ENCODE data around the gene CYBA. TPM values are rescaled to one million over a fixed set of nuclear protein-coding genes. Genes with fewer than 3 reads are reported as not detected.
A peak's percentile ranks its signal among the peaks of the same experiment; 100 is the strongest.

CYBA gene
- polyA plus RNA-seq, 1 experiment = 187 TPM

DNA sequence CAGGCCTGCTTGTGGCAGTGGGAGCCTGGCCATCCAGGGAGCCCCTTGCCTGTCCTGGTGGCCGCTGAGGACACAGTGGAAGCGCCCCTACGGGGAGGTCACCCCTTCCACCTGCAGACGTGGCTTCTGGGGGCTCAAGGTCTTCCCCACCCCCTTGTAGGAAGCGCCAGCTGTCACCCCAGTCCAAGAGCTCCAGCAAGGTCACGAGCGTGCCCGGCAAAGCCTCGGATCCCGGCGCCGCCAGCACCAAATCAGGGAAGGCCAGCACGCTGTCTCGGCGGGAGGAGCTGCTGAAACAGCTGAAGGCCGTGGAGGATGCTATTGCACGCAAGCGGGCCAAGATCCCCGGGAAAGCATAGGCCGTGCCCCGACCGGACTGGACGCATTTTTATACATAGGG lies 19.9 kb downstream of the CYBA start:
- CTCF ChIA-PET = no interaction called here
- Histone ChIP-seq H3K36me3 (ENCODE audit: control insufficient read depth, insufficient read depth, low read length) (peaks cover 23% of the 10 kb centered on the region), H3K27me3 (ENCODE audit: control insufficient read depth, insufficient read depth, low read length) (no peaks in the 10 kb centered on the region), H3K4me3 (ENCODE audit: low read depth, low read length) (no peak overlapping the region)
- POLR2A ChIA-PET = no interaction called here
- TF ChIP-seq, protein P1, sequence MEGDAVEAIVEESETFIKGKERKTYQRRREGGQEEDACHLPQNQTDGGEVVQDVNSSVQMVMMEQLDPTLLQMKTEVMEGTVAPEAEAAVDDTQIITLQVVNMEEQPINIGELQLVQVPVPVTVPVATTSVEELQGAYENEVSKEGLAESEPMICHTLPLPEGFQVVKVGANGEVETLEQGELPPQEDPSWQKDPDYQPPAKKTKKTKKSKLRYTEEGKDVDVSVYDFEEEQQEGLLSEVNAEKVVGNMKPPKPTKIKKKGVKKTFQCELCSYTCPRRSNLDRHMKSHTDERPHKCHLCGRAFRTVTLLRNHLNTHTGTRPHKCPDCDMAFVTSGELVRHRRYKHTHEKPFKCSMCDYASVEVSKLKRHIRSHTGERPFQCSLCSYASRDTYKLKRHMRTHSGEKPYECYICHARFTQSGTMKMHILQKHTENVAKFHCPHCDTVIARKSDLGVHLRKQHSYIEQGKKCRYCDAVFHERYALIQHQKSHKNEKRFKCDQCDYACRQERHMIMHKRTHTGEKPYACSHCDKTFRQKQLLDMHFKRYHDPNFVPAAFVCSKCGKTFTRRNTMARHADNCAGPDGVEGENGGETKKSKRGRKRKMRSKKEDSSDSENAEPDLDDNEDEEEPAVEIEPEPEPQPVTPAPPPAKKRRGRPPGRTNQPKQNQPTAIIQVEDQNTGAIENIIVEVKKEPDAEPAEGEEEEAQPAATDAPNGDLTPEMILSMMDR (IDR thresholded peaks at IDR 0.05; ENCODE audit: insufficient read depth, low read depth, low read length) = no peak
- no peak for DNase-seq (ENCODE audit: low read depth)

DNA sequence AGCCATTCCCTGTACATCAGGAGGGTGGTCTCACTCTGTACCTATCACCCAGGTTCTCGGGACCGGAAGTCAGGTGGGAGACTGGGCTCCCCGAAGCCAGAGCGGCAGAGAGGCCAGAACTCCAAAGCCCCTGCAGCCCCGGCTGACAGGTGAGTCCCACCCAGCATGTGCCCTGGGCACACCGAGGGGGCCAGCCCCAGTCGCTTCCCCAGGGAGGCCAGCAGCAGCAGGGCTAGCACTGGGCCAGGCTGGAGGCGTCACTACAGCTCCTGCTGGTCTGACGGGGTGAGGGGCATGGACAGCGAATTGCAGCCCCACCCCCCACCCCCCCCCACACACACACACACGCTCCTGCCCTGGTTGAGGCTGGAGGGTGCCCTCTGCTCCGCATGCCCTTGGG lies 20.4 kb downstream of the CYBA start:
- CTCF ChIA-PET = no interaction called here
- H3K36me3 ChIP-seq (ENCODE audit: control insufficient read depth, insufficient read depth, low read length) = peaks cover 23% of the 10 kb centered on the region

GRCh38 chr16:88629835-88630234 lies 21.0 kb downstream of the CYBA start:
- TF ChIP-seq, protein P1 (IDR thresholded peaks at IDR 0.05; ENCODE audit: insufficient read depth, low read depth, low read length) = no peak
- POLR2A ChIA-PET = no interaction called here
- H3K36me3 ChIP-seq (ENCODE audit: control insufficient read depth, insufficient read depth, low read length) = peaks cover 28% of the 10 kb centered on the region

More for the DNA sequence above, 20.4 kb downstream of the CYBA start:
- TF ChIP-seq, protein P1 (IDR thresholded peaks at IDR 0.05; ENCODE audit: insufficient read depth, low read depth, low read length) = no peak
- DNase-seq (ENCODE audit: low read depth) = no peak
- POLR2A ChIA-PET = no interaction called here
- H3K4me3 ChIP-seq (ENCODE audit: low read depth, low read length) = no peak overlapping the region
- no peaks in the 10 kb centered on the region for H3K27me3 ChIP-seq (ENCODE audit: control insufficient read depth, insufficient read depth, low read length)

DNA sequence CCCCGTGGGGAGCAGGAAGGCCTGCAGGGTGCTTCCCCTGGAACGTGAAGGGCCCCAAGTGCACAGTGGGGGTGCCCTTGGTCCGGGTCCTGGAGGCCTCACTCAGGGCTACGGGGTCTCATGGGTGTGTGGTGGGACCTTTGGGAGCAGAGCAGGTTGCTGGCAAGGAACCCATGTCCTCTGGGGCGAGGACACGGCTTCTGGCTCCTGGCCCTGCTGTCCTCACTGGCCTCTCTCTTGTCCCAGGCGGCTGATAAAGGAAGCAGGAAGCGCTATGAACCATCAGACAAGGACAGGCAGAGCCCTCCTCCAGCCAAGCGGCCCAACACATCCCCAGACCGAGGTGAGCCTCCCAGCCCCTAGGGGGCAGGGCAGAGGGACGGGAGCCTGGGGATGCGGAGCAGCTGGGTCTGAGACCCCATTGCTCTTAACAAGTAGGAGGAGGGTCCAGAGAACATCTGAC lies 22.3 kb downstream of the CYBA start:
- TF ChIP-seq, protein P1 (IDR thresholded peaks at IDR 0.05; ENCODE audit: insufficient read depth, low read depth, low read length) = peak; percentile 46
- no peak for DNase-seq (ENCODE audit: low read depth)
- Histone ChIP-seq H3K27me3 (ENCODE audit: control insufficient read depth, insufficient read depth, low read length) (no peaks in the 10 kb centered on the region), H3K36me3 (ENCODE audit: control insufficient read depth, insufficient read depth, low read length) (peaks cover 40% of the 10 kb centered on the region), H3K4me3 (ENCODE audit: low read depth, low read length) (no peak overlapping the region)
- ChIA-PET CTCF (interaction anchor here (0.6 kb wide), 1 partner anchor 172 kb away, joined by 3 read pairs; no protein-coding TSS in a partner anchor), POLR2A (no interaction called here)

More at GRCh38 chr16:88629835-88630234, 21.0 kb downstream of the CYBA start:
- CTCF ChIA-PET = no interaction called here
- Histone ChIP-seq H3K4me3 (ENCODE audit: low read depth, low read length) (no peak overlapping the region), H3K27me3 (ENCODE audit: control insufficient read depth, insufficient read depth, low read length) (no peaks in the 10 kb centered on the region)
- no peak for DNase-seq (ENCODE audit: low read depth)

GRCh38 chr16:88627531-88628411 lies 23.1 kb downstream of the CYBA start:
- TF ChIP-seq, protein P1 (IDR thresholded peaks at IDR 0.05; ENCODE audit: insufficient read depth, low read depth, low read length) = no peak
- H3K27me3 ChIP-seq (ENCODE audit: control insufficient read depth, insufficient read depth, low read length) = no peaks in the 10 kb centered on the region
- ChIA-PET POLR2A (no interaction called here), CTCF (no interaction called here)
- H3K36me3 ChIP-seq (ENCODE audit: control insufficient read depth, insufficient read depth, low read length) = peaks cover 43% of the 10 kb centered on the region
- H3K4me3 ChIP-seq (ENCODE audit: low read depth, low read length) = no peak overlapping the region
- DNase-seq (ENCODE audit: low read depth) = no peak

Measured in BJ (cell line).